CD4-positive, alpha-beta T cell treated with Interleukin-6 for 4 hours (primary cell): ENCODE measurements around the gene PIEZO2.

ENCODE experiments used
- DNase-seq: peaks from one replicate; pipeline ENCODE4 v3.0.0-alpha.2; 2020; ENCODE audit warnings: mixed read lengths

PIEZO2 gene

GRCh38 chr18:10718809-10719208 lies 430.6 kb downstream of the PIEZO2 start:
- DNase-seq: no peak

GRCh38 chr18:10715791-10716190 lies 433.6 kb downstream of the PIEZO2 start:
- no peak for DNase-seq

DNA sequence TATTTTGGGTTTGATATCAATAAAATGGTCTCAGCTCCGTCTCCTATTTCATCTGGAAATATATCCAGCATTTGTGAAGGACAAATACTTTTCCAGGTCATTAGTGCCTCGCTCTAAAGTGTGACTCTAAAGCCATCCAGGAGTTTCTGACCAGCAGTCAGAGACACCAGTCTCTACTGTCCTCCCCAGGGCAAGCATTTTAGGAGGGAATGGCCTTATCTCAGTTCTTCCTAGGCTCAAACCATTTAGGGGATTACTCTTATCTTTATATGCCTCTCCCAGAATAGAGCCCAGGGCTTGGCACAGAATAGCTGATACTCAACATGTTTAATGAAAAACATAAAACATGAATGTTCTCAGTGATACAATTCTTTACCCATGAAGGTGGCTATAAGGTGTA lies 436.0 kb downstream of the PIEZO2 start:
- no peak for DNase-seq

GRCh38 chr18:10707294-10707693 lies 442.1 kb downstream of the PIEZO2 start:
- DNase-seq: no peak

DNA sequence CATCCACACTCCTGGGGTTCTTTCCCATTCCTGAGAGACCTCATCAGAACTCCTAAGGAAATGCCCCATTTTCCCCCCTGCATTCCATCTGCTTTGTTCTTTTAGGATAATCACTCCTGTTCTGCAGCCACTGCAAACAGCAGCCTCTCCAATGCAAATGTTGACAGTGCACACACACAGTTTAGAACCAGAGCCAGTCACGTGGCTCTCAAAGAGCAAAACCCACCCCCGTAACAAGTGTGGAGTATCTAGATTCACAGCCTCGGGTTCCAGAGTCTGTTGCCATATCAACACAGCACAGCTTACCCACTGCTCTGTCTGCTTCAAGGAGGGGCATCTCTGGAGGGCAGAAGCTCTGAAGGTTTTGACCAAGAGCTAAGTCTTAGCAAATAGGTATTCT lies 443.6 kb downstream of the PIEZO2 start:
- no peak for DNase-seq

- no peak for DNase-seq
These were observed 444.1 kb downstream of the PIEZO2 start for GRCh38 chr18:10705291-10705690.

GRCh38 chr18:10702206-10702605 lies 447.2 kb downstream of the PIEZO2 start:
- DNase-seq: no peak

GRCh38 chr18:10690366-10690765 lies 459.0 kb downstream of the PIEZO2 start:
- no peak for DNase-seq

GRCh38 chr18:10690035-10690329 lies 459.4 kb downstream of the PIEZO2 start:
- DNase-seq: no peak

DNA sequence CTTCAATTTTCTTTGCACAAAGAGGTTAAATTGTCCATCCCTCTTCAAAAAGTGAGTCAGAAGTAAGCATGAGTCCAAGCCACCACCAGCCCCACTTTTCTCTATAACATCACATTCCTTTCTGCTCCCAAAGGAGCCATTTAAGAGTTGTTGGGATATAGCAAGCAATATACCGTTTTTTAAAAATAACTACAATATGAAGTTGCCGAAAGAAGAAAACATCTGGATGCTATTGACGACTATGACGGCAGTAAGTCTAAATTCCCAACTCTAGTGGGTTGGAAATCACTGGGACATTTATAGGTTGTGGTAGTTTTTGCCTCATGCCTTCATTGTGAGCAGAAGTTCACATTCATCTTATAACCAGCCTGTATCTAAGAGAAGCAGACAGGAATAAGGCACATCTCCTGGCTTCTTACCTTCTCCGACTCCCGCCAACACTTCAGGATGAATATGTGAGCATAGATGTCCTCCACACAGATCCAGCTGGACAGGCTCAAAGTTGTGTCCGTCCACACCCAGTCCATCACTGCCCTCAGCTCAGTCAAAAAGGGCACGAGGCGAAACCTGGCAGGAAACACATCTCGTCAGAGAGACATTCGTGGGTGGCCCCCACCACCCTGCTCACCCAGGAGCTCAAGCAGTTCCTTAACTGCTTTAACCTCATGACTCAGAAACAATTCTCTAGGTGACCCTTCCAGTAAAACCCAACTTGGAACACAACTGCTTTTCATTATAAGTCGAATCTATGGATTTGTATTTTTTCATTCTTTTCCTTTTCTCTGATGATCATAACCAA lies 459.9 kb downstream of the PIEZO2 start:
- no peak for DNase-seq

DNA sequence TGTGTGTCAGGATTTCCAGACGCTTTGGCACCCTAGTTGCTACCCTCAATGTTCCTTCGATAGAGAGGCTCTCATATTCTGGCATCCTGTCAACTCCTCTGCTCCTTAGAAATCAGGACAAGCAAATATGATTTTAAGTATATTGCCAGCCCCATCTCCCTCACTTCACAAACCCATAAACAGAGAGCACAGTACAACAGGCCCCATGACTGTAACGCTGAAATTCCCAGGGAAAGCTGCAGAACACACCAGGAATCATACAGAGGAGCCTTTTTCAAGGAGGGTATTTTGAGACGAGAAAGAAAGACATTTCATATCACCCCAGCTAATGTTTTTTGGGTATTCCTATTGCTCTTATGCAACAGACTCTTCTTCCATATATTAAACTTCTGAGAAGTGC lies 460.6 kb downstream of the PIEZO2 start:
- no peak for DNase-seq

GRCh38 chr18:10687161-10687925 lies 462.0 kb downstream of the PIEZO2 start:
- DNase-seq: no peak

DNA sequence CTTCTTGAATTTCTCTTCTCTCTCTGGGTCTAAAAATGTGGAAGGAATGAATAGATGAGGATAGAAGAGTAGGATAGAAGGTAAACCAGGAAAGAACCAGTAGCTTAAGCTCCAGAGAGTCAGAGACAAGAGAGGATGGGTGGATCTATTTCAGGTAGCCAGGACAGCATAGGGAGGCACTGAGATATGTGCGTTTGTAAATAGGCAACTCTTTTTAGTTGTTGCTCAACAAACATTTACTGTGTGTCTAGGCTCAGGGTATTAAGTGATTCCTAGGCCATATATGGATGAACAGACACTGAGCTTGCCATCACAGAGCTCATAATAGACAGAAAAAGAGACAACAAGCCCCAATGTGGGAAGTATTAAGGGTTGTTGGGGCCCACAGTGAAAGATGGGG lies 463.1 kb downstream of the PIEZO2 start:
- no peak for DNase-seq

DNA sequence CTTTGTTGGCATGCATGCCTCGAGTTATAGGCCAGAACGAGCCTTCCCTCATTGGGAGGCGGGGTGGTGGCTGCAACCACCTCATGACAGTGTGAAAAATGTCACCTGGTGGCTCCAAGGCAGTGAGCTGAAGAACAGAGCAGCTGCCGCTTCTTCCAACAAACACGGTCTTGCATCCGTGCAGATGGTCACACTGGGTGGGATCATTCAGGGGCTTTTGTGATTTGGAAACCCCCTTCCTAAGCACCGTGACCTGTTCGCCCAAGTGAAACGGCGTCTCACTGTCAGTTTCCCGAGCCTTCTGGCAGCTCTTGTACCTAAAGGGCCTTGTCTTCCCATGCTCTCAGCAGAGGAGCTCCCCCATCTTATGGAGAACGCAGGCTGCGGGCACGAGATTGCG lies 463.9 kb downstream of the PIEZO2 start:
- DNase-seq: no peak

- no peak for DNase-seq
These were observed 467.0 kb downstream of the PIEZO2 start for GRCh38 chr18:10682368-10682714.

- no peak for DNase-seq
These were observed 467.6 kb downstream of the PIEZO2 start for GRCh38 chr18:10681581-10682367.

- no peak for DNase-seq
These were observed 469.1 kb downstream of the PIEZO2 start for GRCh38 chr18:10680271-10680596.

DNA sequence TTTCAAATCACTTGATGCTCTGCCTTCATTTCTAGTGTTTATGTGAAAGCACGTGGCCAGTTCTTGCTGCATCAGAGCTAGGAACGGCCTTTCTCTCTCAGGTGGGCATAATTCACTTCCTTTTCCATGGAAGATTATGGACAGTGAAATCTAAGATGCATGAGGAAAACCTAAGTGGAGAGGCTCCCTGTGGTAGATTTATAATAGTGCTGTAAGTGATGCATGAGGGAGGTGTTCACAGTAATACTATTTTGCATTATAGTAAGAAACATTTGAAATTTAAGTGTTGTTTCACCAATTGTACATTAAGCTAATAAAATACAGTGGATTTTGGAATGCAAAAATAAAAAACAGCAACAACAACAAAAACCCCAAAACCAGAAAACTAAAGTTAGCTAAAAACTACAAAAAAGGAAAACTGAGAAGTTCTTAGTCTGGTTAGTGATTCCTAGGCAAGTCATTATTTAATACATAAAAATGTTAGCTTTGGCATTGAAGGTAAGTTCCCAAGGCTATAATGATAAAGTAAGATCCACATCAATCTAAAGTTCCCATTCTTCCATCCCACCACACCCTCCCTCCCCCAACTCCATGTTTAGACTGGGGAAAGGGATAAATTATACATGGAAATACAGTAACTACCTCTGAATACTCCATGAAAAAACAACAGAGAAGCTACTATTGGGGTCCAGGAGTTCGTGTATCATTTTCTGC lies 469.7 kb downstream of the PIEZO2 start:
- DNase-seq: no peak

- DNase-seq: no peak
These were observed 477.9 kb downstream of the PIEZO2 start for GRCh38 chr18:10671441-10671840.

DNA sequence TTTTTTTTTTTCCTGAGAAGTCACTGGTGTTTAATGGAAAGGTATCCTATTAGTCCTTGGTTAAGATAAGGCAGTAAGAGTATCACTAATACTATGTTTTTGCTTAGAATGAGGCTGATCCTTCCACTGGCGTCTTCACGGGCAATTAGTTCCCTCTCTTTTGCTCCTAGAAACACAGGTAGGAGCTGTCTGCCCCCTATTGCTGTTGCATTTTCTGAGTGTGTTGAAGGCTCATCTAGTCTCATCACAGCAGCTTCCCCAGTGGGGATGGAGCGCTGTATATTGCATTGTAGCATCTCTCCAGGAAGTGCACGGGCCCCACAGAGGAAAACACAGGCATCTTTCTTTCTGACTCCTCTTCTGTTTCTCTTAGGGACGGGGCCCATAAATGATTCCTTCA lies 478.5 kb downstream of the PIEZO2 start:
- no peak for DNase-seq

GRCh38 chr18:10669441-10670100 lies 479.8 kb downstream of the PIEZO2 start:
- no peak for DNase-seq

GRCh38 chr18:10663750-10664149 lies 485.6 kb downstream of the PIEZO2 start:
- no peak for DNase-seq

DNA sequence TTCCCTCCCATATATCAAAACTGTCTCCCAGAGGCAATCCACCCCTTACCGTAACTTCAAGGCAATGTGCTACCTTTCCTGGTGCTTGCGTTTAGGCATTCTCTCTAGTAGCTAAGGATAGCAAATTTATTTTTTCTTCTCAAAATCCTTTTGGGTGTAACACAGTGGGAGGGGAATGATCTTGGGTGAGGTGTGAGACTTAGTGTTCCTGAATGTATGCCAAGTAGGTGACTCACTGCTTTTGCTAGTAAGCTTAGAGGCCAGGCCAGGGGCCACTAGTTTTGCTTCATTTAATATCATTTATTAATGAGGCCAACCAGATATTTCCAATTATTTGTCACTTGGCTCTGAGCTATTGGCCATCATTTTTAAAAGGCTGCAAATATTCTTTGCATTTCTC lies 488.1 kb downstream of the PIEZO2 start:
- no peak for DNase-seq
